Limb (tissue), 2 donors: ENCODE results near the gene CGN.
"Not testable (repeated sequence)": the region's sequence is repeated elsewhere in the genome, so short reads cannot be mapped to it uniquely, and the experiment has no call there.

Source experiments
- DNase-seq, 2 donors: peaks; one replicate each; pipeline ENCODE4 v3.0.0-alpha.2; 2016; ENCODE audit errors: extremely low spot score in 2 of 2

CGN gene

GRCh38 chr1:151502035-151502700 lies 9.0 kb upstream of the CGN start:
- DNase-seq, result no peak

DNA sequence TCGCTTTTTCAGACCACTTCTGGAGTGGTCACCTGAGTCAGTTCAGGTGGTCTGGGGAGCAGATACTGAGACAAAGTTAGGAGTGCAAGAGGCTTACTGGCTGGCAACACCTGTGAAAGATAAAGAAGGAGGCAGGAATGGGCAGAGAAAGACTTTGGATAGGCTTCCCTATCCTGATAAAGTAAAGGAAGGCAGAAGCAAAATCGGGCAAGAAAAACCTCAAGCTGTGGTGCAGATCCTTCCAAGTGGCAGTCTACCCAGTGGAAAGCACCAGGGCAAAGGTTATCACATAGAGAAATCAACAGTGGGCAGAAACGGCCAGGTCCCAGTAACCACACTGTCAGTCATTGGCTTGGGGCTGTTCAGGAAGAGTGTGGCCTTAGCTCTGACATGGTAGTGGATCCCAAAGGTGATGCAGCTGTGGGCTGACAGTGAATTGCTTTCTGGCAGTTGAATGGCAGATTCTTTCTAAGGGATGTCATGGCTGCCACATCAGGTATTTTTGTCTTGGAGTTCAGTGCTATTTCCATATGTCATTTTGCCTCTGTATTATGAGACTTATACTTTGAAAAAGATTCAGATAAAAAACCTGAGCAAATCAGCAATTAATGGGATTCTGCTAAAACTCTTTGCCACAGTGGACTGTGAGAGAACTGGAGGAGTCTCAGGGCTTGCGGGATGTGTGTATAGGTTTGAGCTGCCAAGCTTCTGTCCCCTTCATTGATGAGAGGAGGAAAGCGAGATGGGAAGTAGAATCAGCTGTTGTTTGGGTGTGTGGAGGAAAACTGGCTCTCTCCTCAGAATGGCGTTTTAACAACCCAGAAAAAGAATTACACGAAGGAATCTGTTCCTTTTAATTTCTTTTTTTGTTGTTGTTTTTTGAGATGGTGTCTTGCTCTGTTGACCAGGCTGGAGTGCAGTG lies 8.1 kb upstream of the CGN start:
- DNase-seq, result no peak

- no peak for DNase-seq
These were observed 6.9 kb upstream of the CGN start for GRCh38 chr1:151504252-151504651.

DNA sequence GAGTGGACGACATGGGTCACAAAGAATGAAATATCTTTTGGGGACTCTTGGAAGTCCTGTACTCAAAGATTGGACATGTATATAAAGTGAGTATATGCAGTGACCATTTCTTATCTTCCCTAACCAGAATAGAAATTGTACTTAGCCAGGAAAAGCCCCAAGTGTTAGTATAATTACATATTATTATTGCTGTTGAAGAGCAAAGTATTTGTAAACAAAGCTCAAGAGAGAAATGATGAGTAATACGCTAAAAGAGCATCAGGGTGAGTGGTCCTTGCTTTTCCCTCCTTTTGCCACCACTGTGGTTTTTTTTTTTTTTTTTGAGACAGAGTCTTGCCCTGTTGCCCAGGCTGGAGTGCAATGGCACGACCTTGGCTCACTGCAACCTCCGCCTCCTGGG lies 6.4 kb upstream of the CGN start:
- DNase-seq, result no peak

GRCh38 chr1:151508833-151509232 lies 2.4 kb upstream of the CGN start:
- DNase-seq, result no peak

DNA sequence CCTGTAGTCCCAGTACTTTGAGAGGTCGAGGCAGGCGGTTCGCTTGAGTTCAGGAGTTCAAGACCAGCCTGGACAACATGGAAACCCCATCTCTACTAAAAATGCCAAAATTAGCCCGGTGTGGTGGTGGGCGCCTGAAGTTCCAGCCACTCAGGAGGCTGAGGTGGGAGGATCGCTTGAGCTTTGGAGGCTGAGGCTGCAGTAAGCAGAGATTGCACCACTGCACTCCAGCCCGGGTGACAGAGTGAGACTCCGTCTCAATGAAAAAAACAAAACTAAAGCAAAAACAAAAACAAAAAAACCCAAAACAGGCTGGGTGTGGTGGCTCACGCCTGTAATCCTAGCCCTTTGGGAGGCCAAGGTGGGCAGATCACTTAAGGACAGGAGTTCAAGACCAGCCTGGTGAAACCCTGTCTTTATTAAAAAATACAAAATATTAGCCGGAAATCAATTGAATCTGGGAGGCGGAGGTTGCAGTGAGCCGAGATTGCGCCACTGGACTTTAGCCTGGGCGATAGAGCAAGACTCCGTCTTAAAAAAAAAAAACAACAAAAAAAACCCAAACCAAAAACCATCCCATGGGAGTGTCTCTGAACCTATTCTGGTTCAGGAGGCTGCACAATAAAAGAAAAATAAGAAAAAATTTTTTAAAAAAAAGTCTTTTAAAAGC lies 1.7 kb upstream of the CGN start:
- DNase-seq, result no peak

DNA sequence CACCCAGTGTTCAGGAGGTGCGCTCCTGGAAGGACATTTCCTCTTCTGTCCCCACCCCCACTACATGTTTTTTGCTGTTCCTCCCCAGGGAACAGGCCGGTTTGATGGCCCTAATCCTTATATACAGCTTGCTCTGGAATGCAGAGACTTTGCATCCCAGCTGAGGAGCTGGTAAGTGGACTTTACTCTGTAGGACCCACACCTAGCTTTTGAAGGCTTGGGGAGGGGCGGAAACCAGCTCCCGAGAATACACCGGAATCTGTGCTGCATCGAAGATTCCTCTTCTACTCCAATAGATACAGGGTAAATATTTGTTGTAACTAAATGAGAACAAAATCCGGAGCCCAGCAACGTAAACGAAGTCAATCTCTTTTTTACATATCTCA lies 1.2 kb upstream of the CGN start:
- peak in 1 of 2 donors; percentile 29 for DNase-seq

- no peak for DNase-seq
These were observed 602 bp upstream of the CGN start for GRCh38 chr1:151510614-151510956.

DNA sequence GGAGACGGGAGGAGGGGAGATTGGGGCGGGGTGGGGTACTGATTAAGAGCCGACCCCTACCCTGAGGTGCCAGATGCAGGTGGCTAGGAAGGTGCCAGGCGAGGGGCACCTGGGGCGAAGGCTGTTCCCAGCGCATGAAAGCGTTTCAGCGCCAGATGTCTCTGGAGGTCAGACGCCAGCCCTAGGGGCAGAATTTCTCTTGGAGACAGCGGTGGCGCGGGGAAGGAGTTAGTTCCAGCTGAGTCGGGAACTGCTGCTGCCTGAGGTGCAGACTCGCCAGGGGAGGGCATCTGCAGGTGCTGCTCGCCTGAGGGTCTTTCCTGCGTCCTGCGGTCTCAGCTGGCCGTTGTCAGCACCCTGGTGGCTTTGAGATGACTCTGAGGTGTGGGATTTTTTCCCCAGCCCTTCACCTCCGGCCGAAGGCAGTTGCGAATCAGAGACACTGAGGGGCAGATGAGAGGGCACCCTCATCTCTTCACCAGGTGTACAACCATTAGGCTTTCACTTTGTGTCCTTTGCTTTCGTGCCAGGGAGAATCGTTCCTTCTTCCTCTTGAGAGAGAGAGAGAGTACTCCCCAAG lies 539 bp downstream of the CGN start:
- DNase-seq, result no peak

DNA sequence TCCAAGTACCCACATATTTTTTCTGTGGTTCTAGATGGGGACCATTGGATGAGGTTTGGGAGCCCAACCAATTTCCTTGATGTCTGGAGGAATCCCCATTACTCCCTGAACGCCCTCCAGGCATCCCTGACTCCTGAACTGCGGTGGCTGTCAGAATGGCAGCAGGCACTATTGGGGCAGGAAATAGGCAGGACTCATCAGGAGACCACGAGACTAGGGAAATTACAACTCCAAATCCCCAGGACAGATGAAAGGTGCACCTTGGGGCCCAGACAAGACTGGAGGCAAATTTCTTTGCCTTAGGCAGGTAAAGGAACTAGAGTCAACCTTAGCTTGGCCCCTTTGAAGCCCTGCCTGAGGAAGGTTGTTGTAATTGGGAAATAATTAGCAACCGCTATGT lies 1.1 kb downstream of the CGN start:
- DNase-seq, result no peak

DNA sequence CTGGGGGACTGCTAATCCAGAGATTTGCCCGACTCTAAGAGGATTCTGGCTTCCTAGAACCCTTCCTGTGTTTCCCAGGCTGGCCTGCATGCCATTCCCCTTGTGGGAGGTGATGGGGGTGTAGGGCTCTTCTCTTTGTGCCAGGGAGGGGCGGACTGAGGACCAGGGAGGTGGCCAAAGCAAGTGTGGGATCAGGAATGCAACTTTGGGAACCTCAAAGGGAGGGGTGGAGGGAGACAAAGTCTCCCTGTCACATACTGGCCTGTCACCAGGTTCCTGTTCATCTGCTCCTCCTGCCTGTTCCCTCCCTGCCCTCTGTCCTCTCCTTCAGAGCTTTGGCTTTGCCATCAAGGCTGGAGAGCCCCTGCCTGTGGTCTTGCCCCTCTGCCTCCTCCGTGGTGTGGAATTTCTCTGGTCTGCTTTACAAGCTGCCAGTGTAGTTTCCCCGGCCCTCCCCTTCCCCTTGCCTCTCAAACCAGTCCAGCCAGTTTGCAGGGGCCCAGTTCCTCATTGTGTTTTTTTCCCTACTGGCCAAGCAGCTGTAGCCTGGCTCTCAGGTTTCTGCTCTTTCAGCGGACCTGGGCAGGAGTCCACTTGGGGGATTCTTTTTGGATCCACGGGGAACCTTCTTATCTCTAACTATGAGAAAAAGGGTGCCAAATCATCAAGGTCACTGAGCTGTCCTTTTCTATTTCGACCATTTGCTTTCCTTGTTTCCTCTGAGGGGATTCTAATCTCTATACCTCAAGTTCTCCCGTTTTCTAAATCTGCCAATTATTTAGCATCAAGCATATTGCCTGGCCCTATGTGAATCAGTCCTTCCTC lies 1.8 kb downstream of the CGN start:
- DNase-seq, result peak in 1 of 2 donors; percentile 32

- DNase-seq, result no peak
These were observed 2.5 kb downstream of the CGN start for GRCh38 chr1:151513626-151514121.

DNA sequence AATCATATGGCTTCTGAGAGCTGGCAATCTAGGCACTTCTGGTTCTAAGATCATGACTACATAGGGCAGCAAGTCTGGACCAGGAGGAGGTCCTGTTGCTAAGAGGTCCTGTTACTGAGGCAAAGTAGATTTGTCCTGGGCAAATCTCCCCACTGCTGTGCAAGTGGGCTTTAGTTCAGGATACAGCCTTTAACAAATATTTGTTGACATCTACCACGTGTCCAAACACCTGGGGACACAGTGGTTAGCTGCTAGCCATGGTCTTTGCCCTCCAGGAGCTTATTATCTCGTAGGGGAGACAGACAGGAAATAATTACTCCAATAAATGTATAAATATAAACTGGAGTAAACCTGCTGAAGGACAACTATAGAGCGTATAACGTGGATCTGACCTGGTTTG lies 3.2 kb downstream of the CGN start:
- no peak for DNase-seq

- DNase-seq, result no peak
These were observed 4.1 kb downstream of the CGN start for GRCh38 chr1:151515265-151515664.

- DNase-seq, result no peak
These were observed 4.9 kb downstream of the CGN start for GRCh38 chr1:151516031-151516511.

DNA sequence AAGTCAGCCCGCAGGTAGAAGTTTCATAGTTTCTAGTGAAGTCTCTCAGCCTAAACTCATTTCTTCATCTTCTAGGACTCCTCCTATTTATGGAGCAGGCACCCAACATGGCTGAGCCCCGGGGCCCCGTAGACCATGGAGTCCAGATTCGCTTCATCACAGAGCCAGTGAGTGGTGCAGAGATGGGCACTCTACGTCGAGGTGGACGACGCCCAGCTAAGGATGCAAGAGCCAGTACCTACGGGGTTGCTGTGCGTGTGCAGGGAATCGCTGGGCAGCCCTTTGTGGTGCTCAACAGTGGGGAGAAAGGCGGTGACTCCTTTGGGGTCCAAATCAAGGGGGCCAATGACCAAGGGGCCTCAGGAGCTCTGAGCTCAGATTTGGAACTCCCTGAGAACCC lies 7.2 kb downstream of the CGN start:
- DNase-seq, result no peak

DNA sequence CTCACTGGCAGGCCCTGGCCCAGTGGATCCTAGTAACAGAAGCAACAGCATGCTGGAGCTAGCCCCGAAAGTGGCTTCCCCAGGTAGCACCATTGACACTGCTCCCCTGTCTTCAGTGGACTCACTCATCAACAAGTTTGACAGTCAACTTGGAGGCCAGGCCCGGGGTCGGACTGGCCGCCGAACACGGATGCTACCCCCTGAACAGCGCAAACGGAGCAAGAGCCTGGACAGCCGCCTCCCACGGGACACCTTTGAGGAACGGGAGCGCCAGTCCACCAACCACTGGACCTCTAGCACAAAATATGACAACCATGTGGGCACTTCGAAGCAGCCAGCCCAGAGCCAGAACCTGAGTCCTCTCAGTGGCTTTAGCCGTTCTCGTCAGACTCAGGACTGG lies 7.7 kb downstream of the CGN start:
- no peak for DNase-seq

- DNase-seq, result no peak
These were observed 8.5 kb downstream of the CGN start for GRCh38 chr1:151519667-151520066.

- DNase-seq, result no peak
These were observed 9.2 kb downstream of the CGN start for GRCh38 chr1:151520359-151520758.

- DNase-seq, result not testable (repeated sequence)
These were observed 11.2 kb downstream of the CGN start for GRCh38 chr1:151522427-151522826.

DNA sequence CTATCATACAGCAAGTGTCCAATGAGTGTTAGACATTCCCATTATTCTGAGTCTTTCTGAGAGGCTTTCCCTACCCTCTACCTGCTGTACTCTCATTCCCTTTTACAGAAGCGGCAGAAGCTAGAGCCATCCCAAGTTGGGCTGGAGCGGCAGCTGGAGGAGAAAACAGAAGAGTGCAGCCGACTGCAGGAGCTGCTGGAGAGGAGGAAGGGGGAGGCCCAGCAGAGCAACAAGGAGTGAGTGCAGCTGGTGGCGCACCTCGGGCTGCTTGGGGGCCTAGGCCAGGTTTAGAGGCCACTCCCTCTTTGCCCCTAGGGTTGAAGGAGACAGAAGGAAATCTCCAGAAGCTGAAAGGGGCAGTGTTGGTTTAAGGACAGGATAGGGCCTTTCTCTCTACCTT lies 12.1 kb downstream of the CGN start:
- DNase-seq, result no peak
